ENCODE data around the gene EGFR.
"Not testable (repeated sequence)": the region's sequence is repeated elsewhere in the genome, so short reads cannot be mapped to it uniquely, and the experiment has no call there.

EGFR gene

DNA sequence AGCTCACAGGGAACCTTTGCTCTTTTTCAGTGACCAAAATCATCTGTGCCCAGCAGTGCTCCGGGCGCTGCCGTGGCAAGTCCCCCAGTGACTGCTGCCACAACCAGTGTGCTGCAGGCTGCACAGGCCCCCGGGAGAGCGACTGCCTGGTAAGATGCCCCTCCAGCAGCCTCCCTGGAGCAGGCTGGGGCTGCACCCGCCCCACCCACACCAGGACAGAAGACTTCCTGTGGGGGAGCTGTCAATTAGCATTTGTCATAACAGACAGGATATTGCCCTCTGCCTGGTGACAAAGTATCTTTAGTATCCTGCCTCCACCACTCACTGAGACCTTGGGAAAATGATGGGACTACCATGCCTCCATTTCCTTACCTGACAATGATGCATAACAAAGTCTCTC is 133.7 kb downstream of the EGFR start:
- no peak for DNase-seq

DNA sequence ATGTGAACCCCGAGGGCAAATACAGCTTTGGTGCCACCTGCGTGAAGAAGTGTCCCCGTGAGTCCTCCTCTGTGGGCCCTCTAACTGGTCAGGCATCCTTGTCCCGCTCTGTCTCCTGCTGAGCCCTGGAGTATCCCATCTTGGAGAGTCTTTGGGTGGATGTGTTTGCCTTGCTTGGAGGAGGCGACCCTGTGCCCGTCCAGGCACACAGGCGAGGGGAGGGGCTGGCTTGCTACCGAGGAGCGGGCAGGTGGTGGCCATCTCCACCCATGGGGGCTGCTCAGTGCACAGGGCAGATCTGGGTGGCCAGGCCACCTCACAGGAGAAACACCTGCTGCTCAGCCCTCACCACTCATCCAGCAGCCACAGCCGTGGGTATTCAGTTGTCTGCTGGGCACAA is 135.3 kb downstream of the EGFR start:
- DNase-seq = no peak

DNA sequence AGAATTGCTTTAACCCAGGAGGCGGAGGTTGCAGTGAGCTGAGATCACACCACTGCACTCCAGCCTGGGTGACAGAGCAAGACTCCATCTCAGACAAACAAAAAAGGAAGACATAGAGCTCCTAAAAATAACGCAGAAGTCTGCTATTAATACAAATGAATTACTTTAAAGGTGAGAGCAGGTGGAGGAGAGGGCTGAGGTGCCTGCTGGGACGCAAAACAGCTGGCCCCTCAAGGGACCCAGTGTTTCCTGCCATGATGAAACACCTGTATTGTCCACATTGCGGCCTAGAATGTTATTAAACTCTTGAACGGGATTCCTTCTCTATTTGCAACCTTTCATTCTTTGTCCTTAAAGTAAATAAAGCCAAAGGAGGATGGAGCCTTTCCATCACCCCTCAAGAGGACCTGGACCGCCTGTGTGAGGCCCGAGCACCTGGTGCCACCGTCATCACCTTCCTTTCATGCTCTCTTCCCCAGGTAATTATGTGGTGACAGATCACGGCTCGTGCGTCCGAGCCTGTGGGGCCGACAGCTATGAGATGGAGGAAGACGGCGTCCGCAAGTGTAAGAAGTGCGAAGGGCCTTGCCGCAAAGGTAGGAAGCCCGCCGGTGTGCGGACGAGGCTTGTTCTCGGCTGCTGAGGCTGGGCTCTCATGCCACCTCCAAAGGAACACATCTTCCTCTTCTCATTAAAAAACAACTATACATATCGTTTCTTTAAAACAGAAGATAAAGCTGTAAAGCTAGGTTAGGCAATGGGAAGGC is 136.7 kb downstream of the EGFR start:
- DNase-seq = no peak

DNA sequence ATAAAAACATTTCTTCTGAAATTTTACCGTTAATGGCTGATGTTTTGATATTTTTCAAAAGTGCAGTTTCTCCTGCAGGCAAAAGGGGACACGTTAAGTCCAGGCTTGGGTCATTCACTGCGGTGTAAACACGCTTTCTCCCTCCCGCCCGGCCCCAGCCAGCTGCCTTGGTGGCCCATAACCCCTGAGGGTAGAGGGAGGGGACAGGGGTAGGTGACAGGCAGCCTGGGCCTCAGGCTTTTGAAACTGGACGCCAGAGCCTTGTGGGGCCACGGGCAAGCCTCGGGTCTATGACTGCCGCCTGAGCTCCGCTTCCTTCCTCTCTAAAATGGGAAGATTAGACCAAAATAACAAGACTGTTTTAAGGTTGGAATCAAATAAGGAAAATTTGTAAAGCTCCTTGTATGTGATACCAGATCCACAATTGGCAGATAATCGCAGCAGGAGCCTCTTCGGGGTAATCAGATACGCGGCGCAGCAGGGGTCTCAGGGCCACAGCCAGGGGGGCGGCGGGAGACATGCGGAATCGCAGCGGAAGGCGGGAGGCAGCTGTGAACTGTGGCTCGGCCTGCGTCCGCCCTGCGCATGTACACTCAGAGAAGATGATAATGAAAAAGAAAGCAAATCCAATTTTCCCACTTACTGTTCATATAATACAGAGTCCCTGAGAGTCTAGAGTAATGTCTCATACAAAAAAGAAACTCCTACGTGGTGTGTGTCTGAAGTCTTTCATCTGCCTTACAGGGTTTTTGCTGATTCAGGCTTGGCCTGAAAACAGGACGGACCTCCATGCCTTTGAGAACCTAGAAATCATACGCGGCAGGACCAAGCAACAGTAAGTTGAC is 138.3 kb downstream of the EGFR start:
- DNase-seq = no peak

DNA sequence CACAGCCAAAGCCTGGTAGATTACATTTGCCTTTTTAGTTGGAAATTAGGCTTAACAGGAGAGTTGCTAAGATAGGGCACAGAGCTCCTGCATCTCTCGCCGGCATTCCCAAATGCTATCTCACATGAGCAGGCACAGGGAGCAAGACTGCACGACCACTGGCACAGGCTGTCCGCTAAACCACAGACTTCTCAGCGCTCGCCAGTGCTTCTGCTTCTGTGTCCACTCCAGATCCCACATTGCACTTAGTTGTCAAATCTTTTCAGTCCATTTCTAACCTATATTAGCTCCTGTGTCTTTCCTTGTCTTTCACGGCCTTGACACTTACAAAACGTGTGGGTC is 138.9 kb downstream of the EGFR start:
- DNase-seq = no peak

DNA sequence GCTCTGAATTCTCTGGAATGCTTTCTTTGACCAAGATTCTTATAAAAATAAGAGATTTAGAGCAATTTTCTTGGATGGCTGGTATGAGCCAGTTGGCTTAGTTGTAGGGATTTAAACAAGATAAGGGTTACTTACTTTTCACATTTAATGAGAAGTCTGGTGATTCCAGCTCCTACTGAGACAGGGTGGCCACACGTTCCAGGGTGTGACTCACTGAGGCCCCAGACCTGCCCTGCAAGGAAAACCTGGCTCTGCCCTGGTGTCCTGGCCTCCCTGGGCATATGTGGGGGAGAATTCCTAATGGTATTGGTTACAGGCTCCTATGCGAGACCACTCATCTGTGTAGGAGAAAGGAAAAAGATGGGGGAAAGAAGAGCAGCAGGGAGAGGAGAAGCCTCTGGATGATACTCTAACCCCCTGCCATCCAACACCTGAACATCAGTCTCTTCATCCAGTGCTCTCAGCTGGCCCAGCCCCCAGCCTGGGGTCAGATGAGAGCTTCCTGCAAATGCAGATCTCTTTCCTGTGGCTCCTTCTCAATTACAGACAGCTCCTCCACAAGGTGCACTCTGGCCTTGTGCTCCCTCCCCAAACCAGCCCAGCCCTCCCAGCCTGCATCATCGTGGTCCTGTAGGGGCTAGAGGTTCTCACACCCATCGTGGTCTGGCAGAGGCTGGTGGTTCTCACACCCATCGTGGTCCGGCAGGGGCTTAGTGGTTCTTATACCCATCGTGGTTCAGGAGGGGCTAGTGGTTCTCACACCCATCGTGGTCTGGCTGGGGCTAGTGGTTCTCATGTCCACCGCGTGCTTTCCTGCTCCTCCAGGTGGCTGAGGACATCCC is 139.9 kb downstream of the EGFR start:
- DNase-seq = no peak

DNA sequence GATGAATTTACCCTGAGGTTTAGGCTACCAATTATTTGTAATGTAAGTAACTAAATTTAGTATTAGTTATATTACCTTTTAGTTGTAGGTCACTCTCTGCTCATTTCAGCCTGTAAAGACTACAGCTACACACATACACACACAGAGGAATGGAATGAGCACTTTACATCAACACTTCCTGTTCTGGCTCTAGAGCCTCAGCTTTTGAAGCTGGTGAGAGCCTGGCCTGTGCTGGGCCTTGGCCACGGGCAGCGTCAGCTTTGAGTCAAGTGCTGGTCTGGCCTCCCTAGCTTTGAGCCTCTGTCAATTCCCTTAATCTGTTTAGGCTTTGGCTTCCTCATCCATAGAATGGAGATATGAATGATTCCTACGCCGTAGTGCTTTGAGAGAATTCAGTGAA is 141.7 kb downstream of the EGFR start:
- no peak for DNase-seq

DNA sequence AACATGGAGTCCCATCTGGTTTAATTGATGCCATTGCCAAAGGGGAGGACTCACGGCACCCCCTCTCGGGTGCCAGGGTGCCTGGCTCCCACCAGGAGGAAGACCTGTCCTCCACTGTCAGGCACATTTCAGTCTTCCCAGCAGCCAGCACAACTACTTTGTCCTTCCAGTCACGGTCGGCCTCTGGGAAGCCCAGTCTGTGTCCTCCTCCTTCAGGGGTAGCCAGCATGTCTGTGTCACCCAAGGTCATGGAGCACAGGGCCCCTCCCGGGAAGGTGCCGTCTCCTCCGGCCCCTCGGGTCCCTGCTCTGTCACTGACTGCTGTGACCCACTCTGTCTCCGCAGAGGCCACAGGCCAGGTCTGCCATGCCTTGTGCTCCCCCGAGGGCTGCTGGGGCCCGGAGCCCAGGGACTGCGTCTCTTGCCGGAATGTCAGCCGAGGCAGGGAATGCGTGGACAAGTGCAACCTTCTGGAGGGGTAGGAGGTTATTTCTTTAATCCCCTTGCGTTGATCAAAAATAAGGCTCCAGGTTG is 142.4 kb downstream of the EGFR start:
- no peak for DNase-seq

DNA sequence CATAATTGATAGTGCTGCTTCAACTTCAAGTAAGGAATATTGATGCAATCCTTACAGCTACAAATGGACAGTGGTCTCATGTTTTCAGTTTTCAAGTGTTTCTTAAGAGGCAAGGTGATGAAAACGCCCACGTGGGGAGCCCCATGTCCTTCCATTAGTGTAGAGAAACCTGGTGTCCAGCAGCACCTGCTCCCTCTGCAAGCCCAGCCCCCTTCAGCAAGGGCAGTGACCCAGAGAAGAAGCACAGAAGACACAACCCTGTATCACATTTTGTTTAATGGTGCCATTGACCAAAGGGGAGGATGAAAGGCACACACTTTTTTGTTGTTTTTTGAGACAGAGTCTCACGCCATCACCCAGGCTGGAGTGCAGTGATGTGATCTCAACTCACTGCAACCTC is 143.7 kb downstream of the EGFR start:
- DNase-seq = no peak

DNA sequence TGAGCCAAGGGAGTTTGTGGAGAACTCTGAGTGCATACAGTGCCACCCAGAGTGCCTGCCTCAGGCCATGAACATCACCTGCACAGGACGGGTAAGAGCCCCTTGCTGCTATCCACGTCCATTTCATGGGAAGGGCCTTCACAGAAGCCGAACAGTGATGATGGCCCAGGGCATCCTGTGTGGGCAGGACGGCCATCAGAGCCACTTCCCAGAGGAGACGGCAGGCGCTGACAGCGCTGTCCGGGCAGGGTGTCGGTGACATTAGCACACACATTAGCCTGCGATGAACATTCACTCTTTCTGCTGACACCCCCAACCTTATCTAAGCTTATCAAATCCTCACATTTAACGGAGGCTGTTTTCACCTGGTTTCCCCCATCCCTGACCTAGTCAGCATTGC is 144.9 kb downstream of the EGFR start:
- DNase-seq = no peak

DNA sequence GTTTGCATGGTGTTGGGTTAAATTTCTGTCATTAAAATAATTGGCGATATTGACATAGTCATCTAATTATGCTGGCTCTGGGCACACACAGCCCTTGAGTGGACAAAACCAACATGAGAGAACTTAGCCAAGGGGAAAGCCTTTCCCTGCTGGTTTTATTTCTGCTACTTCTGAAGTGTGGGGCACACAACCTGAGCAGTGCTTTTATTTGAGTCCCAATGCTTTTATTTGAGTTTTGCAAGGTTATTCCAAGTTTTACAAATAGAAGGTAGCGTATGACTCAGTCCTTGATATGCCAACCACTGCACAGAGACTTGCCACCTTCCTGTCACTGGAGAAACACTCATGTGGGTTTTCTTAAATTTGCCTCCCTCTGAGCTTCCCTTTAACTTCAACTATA is 145.7 kb downstream of the EGFR start:
- no peak for DNase-seq

DNA sequence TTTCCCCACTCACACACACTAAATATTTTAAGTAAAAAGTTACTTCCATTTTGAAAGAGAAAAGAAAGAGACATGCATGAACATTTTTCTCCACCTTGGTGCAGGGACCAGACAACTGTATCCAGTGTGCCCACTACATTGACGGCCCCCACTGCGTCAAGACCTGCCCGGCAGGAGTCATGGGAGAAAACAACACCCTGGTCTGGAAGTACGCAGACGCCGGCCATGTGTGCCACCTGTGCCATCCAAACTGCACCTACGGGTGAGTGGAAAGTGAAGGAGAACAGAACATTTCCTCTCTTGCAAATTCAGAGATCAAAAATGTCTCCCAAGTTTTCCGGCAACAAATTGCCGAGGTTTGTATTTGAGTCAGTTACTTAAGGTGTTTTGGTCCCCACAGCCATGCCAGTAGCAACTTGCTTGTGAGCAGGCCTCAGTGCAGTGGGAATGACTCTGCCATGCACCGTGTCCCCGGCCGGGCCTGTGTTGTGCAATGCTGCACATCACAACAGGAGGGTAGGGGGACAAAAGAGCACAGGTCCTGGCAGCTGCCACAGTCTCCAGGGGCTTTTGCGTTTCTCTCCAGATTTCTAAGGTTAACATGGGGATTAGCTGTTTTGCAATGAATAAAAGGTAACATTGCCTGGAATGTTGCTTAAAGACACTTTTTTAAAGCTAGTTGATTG is 146.5 kb downstream of the EGFR start:
- DNase-seq = no peak

DNA sequence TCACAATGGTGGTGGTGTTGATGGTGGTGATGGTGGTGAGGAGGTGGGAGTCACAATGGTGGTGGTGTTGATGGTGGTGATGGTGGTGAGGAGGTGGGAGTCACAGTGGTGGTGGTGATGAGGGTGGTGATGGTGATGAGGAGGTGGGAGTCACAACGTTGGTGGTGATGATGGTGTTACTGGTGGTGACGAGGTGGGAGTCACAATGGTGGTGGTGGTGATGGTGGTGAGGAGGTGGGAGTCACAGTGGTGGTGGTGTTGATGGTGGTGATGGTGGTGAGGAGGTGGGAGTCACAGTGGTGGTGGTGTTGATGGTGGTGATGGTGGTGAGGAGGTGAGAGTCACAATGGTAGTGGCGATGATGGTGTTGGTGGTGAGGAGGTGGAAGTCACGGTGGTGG is 148.5 kb downstream of the EGFR start:
- not testable (repeated sequence) for DNase-seq

DNA sequence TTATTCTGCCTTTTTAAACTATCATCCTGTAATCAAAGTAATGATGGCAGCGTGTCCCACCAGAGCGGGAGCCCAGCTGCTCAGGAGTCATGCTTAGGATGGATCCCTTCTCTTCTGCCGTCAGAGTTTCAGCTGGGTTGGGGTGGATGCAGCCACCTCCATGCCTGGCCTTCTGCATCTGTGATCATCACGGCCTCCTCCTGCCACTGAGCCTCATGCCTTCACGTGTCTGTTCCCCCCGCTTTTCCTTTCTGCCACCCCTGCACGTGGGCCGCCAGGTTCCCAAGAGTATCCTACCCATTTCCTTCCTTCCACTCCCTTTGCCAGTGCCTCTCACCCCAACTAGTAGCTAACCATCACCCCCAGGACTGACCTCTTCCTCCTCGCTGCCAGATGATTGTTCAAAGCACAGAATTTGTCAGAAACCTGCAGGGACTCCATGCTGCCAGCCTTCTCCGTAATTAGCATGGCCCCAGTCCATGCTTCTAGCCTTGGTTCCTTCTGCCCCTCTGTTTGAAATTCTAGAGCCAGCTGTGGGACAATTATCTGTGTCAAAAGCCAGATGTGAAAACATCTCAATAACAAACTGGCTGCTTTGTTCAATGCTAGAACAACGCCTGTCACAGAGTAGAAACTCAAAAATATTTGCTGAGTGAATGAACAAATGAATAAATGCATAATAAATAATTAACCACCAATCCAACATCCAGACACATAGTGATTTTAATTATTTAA is 151.7 kb downstream of the EGFR start:
- DNase-seq = no peak

DNA sequence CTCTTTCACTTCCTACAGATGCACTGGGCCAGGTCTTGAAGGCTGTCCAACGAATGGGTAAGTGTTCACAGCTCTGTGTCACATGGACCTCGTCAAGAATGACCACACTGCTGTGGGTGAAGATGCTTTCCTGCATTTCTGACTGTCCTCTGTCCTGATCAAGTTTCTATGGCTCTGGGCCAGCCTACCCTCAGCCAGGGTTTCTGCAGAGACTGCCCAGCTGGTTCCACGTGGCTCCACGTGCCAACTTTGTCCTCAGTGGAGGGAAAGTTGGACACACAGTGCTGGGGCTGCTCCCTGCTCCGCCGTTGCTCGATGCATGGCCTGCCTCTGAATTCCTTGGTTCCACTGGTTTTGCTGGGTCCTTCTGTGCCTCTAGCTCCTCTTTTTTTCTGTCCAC is 152.3 kb downstream of the EGFR start:
- DNase-seq = no peak

DNA sequence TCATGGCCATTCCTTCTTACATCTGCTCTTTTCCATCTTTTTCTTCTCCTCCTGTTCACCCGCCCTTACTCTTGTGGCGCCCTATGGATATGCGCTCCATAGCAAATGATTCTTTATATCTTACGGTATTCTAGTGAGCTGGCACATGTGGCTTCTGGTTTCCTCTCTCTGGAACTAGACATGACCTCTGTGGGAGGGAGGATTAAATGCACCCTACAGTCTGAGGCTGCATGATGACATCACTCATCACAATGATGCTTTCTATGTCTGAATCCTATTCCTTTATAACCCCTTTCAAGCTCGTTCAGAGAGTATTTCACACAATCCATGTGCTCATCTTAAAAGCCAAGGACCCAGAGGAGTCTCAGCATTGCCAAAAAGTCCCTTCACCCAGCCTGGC is 153.3 kb downstream of the EGFR start:
- no peak for DNase-seq

DNA sequence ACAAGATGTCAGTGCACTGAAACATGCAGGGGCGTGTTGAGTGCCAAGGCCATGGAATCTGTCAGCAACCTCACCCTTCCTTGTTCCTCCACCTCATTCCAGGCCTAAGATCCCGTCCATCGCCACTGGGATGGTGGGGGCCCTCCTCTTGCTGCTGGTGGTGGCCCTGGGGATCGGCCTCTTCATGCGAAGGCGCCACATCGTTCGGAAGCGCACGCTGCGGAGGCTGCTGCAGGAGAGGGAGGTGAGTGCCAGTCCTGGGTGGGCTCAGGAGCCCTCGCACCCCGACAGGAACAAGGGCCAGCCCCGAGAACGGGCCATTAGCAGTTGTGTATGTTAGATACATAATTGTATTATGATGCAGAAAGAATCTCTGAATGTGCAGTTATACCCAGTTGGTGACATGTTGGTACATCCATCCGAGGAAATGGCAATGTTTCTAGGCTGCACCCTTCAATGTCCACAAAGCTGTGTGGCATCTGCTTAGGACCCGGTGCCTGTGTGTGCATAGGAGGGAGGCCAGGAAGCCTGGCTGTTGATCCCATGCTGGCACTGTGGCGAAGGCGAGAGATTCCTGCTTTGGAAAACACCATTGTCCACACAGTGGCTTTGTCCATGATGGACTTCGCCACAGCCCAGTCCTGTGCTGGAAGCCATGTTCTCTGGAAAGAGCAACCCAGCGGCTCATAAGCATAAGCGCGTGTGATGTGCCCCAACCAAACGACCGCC is 154.2 kb downstream of the EGFR start:
- no peak for DNase-seq

DNA sequence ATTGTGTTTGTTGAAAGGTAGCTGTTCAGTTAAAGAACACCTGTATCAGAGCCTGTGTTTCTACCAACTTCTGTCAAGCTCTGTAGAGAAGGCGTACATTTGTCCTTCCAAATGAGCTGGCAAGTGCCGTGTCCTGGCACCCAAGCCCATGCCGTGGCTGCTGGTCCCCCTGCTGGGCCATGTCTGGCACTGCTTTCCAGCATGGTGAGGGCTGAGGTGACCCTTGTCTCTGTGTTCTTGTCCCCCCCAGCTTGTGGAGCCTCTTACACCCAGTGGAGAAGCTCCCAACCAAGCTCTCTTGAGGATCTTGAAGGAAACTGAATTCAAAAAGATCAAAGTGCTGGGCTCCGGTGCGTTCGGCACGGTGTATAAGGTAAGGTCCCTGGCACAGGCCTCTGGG is 154.9 kb downstream of the EGFR start:
- no peak for DNase-seq

DNA sequence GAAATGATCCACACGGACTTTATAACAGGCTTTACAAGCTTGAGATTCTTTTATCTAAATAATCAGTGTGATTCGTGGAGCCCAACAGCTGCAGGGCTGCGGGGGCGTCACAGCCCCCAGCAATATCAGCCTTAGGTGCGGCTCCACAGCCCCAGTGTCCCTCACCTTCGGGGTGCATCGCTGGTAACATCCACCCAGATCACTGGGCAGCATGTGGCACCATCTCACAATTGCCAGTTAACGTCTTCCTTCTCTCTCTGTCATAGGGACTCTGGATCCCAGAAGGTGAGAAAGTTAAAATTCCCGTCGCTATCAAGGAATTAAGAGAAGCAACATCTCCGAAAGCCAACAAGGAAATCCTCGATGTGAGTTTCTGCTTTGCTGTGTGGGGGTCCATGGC is 155.6 kb downstream of the EGFR start:
- no peak for DNase-seq

DNA sequence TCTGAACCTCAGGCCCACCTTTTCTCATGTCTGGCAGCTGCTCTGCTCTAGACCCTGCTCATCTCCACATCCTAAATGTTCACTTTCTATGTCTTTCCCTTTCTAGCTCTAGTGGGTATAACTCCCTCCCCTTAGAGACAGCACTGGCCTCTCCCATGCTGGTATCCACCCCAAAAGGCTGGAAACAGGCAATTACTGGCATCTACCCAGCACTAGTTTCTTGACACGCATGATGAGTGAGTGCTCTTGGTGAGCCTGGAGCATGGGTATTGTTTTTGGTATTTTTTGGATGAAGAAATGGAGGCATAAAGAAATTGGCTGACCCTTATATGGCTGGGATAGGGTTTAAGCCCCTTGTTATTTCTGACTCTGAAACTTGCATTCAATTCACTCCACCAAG is 156.0 kb downstream of the EGFR start:
- no peak for DNase-seq

DNA sequence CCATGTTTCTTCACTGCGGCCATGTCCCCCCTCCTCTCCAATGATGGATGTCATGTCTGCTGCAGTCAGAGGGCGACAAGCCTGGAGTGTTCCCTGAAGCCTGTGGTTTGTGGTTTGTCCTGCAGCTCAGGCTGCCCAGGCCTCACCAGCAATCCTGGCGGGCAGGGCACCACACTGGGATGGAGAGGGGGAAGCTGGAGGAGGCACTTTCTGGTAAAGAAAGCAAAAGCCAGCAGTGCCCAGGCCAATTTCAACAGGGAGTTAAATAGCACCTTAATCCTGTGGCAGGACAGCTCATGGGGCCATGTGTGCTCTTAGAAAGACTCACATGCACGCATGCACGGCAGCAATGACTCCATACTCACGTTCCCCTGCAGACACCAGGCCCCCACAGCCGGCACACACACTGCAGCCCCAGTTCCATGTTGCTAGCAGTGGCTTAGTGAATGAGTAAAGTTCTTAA is 158.3 kb downstream of the EGFR start:
- DNase-seq = no peak

Measured in SHP77 (cell line).